Measurements from ENCODE around the gene ZIC1. TPM values are rescaled to one million over a fixed set of nuclear protein-coding genes. Genes with fewer than 3 reads are reported as not detected.

Gene ZIC1
- total and polyA plus RNA-seq, 2 of the 4 experiments (the other 2 are of a cell fraction), result not detected

- no peak for ATAC-seq (ENCODE audit: low read depth)
- intact Hi-C loops (cut with micrococcal nuclease) (no loop called here), dilution Hi-C loops (cut with HindIII; ENCODE audit: low sequenced_read_pairs, unreplicated experiment) (no loop called here), in situ Hi-C loops (cut with MboI; ENCODE audit: low sequenced_read_pairs) (no loop called here)
- Histone ChIP-seq H2BK20ac (ENCODE audit: low read depth, low read length) (no peak overlapping the region), H3K79me1 (ENCODE audit: low read depth in 1 of 2, low read length in 2 of 2) (no peaks in the 10 kb centered on the region), H2BK15ac (ENCODE audit: low read depth, low read length) (no peak overlapping the region), H2BK5ac (ENCODE audit: low read depth, low read length, poor library complexity, severe bottlenecking) (no peak overlapping the region), H3K9me1 (ENCODE audit: insufficient read depth, low read length) (no peaks in the 10 kb centered on the region), H4K5ac (ENCODE audit: low read depth, low read length) (no peak overlapping the region), H3K27me3 (ENCODE audit: control insufficient read depth, insufficient read depth, low read length) (peaks cover 73% of the 10 kb centered on the region), H3K36me3 (ENCODE audit: control insufficient read depth, insufficient read depth, low read length) (no peaks in the 10 kb centered on the region), H3K23ac (ENCODE audit: low read depth, low read length) (no peak overlapping the region), H4K91ac (ENCODE audit: insufficient read depth, low read depth, low read length) (no peak overlapping the region), H3K9ac (ENCODE audit: low read depth, low read length) (no peak overlapping the region), H3K9me3 (ENCODE audit: control insufficient read depth, insufficient read depth, low read length) (peaks cover 9% of the 10 kb centered on the region), H2AK5ac (ENCODE audit: low read depth, low read length) (no peak overlapping the region), H3K4me2 (ENCODE audit: low read depth, low read length) (no peak overlapping the region), H3K4ac (ENCODE audit: low read depth, low read length) (no peak overlapping the region), H3K4me3 (ENCODE audit: insufficient read depth, low read depth, low read length) (no peak overlapping the region), H3K4me1 (ENCODE audit: control insufficient read depth, insufficient read depth, low read length) (no peaks in the 10 kb centered on the region), H2BK120ac (ENCODE audit: low read depth, low read length) (no peak overlapping the region), H3K56ac (ENCODE audit: extremely low read depth, insufficient read depth, low read length) (no peak overlapping the region), H3K18ac (ENCODE audit: low read depth, low read length) (no peak overlapping the region), H2AFZ (replicated peaks; ENCODE audit: low read length, poor library complexity) (no peak overlapping the region), H3K14ac (replicated peaks; ENCODE audit: low read depth, low read length) (no peak overlapping the region), H2AK9ac (replicated peaks; ENCODE audit: low read depth, low read length, poor library complexity) (no peak overlapping the region), H4K8ac (ENCODE audit: low read depth in 2 of 2, low read length in 2 of 2) (no peak overlapping the region), H4K20me1 (ENCODE audit: insufficient read depth, low read length) (no peaks in the 10 kb centered on the region), H3K27ac (ENCODE audit: insufficient read depth, low read length) (no peak overlapping the region)
- DNase-seq, result no peak
- no CpG with 5 or more reads among the region's 19 CpGs for WGBS, 2 experiments (ENCODE audit: extremely low coverage in 2 of 2, insufficient read length in 1 of 2)
- ChIA-PET CTCF (no interaction called here), POLR2A (ENCODE audit: unreplicated experiment) (interaction anchor here (0.6 kb wide), 1 partner anchor 26 kb away, joined by 3 read pairs; no protein-coding TSS in a partner anchor)
- no peak for TF ChIP-seq RFX5 (IDR thresholded peaks at IDR 0.05; ENCODE audit: low read depth, low read length)
- TF ChIP-seq MXI1 (IDR thresholded peaks at IDR 0.05; ENCODE audit: borderline replicate concordance, low read depth, low read length), result no peak
- no peak for TF ChIP-seq SMC3 (IDR thresholded peaks at IDR 0.05; ENCODE audit: low read depth, low read length)
- TF ChIP-seq CEBPB (IDR thresholded peaks at IDR 0.05; ENCODE audit: low read depth, low read length), result no peak
- TF ChIP-seq RCOR1 (IDR thresholded peaks at IDR 0.05; ENCODE audit: insufficient replicate concordance, low read length), result no peak
- TF ChIP-seq RAD21 (IDR thresholded peaks at IDR 0.05; ENCODE audit: low read length), result no peak
- no peak for TF ChIP-seq CTCF (conservative IDR thresholded peaks at IDR 0.05; ENCODE audit: low read depth, low read length)
- TF ChIP-seq BHLHE40 (IDR thresholded peaks at IDR 0.05; ENCODE audit: low read depth, low read length), result no peak
- no peak for TF ChIP-seq FOS (IDR thresholded peaks at IDR 0.05; ENCODE audit: low read depth, low read length)
- TF ChIP-seq MAFK (IDR thresholded peaks at IDR 0.05; ENCODE audit: low read depth, low read length), result no peak
- TF ChIP-seq POLR2A (IDR thresholded peaks at IDR 0.05; ENCODE audit: low read depth, low read length), result no peak
- no peak for TF ChIP-seq USF2 (IDR thresholded peaks at IDR 0.05; ENCODE audit: low read depth, low read length)
- no peak for TF ChIP-seq CHD1 (IDR thresholded peaks at IDR 0.05; ENCODE audit: low read depth, low read length)
- BruUV-seq (replicated peaks), result no TSS peak
Measured at GRCh38 chr3:147370349-147370748, 38.8 kb upstream of the ZIC1 start.

Data from IMR-90 (cell line).